NT2/D1 (cell line): ENCODE results near the gene NRDC.

Experiments used
- SUZ12 ChIP-seq: IDR thresholded peaks from 2 replicates; pipeline ENCODE4 v1.6.1; 2011; ENCODE audit not compliant: insufficient read length, insufficient read depth; ENCODE audit errors: extremely low read depth
- YY1 ChIP-seq: IDR thresholded peaks from 2 replicates; pipeline ENCODE4 v1.6.1; 2011; ENCODE audit not compliant: insufficient read length, insufficient read depth

- no peak for TF ChIP-seq SUZ12
- no peak for TF ChIP-seq YY1
Observed at GRCh38 chr1:51861669-51862068, 16.9 kb downstream of the NRDC start.
